GM21390 (cell line): ENCODE results near the gene EYS.
"Not testable (repeated sequence)": the region's sequence is repeated elsewhere in the genome, so short reads cannot be mapped to it uniquely, and the experiment has no call there.

Experiments
- ATAC-seq: cut with Tn5 transposase; IDR thresholded peaks from one replicate; pipeline ENCODE4 v1.9.1; 2021; ENCODE audit not compliant: unreplicated experiment

The EYS gene

GRCh38 chr6:64263778-64264177, 1443.2 kb downstream of the EYS start:
- ATAC-seq, result no peak

DNA sequence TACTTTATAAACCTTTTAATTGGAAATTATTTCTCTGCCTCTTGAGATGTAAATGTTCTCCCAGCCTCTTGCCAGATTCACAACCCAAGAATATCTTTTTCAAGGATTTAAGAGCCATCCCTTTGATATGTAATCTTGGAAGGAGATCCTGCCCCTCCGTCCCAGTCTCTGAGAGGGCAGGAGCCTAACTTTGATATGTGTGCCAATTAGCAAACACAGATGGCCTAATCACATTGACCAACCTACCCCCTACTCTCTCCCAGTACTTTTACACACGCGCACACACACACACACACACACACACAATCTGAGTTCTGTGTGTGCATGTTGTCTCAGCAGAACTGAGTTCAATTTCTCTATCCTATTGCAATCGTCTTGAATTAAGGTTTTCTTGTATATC, 1447.7 kb downstream of the EYS start:
- no peak for ATAC-seq

- no peak for ATAC-seq
Measured at GRCh38 chr6:64258752-64259151, 1448.3 kb downstream of the EYS start.

DNA sequence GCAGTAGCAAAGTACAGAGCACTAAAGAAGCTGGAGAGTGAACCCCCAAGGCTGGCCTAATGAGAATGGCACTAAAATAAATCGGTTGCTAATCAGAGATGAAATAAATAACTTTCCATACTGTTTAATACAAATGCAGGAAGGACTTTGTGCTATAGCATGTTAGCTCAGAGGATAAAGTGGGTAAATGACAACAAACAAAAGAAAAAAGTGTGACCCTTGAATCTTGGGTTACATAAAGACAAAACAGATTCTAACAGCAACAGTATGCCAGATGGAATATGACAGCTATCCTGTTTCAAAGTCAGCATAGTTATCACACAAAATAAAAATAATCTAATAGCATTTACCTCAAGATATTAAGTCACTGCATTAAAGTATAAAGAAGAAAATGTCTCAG, 1448.7 kb downstream of the EYS start:
- ATAC-seq, result no peak

DNA sequence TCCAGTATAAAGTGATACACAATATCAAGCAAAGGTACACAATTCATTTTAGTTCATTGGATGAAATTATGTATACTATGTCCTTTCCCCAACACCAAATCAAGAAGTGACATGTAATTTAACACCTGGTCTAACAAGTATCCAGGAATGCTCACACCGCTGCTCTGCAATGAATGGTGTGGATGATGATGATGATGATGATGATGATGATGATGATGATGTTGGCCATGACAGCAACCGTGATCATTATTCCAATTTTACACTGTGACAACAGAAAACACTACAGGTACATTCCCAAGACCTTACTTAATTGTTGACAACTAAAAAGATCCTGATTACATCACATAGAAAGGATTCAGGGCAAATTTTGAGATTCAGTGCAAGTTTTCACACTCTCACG, 1449.4 kb downstream of the EYS start:
- no peak for ATAC-seq

DNA sequence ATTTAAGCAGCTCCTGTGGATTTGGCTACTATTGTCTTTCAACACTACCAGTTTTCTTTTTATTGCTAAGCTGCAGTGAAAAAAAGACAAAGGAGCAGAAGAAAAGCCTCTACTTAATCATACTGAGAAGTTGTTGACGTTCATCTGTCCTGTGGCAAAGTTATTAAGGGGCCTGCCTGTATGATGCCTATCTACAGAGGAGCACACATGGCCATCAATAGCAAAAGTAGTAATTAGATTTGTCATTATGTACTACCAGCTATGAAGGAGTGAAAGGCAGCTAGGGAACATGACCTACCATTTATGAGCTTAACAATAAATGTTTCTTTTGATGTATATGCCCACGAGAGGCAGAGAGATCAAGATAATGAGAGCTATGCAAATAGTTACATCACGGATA, 1450.5 kb downstream of the EYS start:
- ATAC-seq, result no peak

GRCh38 chr6:64255000-64255399, 1452.0 kb downstream of the EYS start:
- ATAC-seq, result no peak

DNA sequence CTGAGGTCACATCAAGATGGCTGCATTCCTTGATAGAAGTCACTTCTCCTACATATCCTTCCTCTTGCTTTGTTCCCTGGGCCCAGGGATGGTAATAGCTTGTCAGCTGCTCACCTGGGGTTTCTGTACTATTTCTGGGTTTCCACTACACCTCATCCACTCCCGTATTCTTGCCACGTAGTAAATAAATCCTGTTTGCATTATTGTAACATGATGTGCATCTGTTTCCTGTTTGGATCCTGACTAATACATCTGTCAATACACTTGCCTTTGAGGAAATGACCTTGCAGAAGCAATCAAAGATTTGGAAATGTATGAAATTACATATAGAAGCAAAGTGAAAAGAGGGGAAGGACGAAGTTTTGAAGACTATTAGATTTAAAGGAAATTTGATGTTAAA, 1452.5 kb downstream of the EYS start:
- ATAC-seq, result no peak

DNA sequence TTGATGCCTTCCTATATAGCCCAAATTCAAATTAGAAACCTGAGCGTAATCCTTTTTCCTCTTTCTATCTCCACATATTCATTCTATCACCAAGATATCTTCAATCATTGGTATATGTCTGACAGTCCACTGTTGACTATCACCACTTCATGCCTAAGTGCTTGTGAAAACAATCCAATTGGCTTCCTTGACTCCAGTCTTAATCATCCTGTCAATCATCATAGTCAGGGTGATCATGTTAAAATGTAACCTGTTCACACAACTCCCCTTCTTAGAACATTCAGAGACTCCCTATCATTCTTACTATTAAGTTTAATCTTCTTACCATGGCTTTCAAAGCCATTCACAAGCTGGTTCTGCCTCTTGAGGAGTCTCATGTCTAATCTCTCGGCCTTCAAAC, 1454.8 kb downstream of the EYS start:
- ATAC-seq, result no peak

DNA sequence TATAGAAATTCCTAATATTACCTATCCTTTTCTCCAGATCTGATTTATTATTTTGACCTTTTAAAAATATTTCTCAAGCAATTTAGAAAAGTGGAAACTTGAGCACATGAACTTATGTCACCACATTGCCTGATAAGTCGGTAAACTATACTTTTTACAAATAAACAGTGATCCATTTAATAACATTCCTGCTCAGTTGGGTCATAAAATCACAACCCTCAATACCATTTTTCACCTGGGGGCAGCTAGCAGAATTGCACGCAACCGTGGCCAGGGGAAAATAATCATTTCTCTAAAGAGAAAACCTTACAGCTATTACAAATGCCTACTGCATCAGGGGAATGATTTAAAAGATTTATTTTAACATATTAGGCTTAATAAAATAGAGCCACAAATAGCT, 1456.9 kb downstream of the EYS start:
- no peak for ATAC-seq

DNA sequence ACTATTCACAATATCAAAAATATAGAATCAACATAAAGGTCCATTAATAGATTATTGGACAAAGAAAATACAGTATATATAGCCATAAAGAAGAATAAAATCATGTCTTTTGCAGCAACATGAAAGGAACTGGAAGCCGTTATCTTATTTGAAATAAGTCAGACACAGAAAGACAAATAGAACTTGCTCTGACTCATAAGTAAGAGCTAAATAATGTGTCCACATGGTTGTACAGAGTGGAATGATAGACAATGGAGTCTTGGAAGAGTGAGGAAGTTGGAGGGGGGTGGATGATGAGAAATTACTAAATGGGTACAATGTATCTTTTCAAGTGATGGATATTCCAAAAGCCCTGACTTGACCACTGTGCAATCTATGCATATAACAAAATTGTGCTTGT, 1457.9 kb downstream of the EYS start:
- no peak for ATAC-seq

GRCh38 chr6:64243618-64244017, 1463.4 kb downstream of the EYS start:
- ATAC-seq, result no peak

DNA sequence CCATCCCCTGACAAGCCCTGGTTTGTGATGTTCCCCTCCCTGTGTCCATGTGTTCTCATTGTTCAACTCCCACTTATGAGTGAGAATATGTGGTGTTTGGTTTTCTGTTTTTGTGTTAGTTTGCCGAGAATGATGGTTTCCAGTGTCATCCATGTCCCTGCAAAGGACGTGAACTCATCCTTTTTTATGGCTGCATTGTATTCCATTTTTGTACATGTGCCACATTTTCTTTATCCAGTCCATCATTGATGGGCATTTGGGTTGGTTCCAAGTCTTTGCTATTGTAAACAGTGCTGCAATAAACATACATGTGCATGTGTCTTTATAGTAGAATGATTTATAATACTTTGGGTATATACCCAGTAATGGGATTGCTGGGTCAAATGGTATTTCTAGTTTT, 1468.1 kb downstream of the EYS start:
- not testable (repeated sequence) for ATAC-seq

GRCh38 chr6:64238071-64238470, 1469.0 kb downstream of the EYS start:
- ATAC-seq, result no peak

- no peak for ATAC-seq
Measured at GRCh38 chr6:64233746-64234145, 1473.3 kb downstream of the EYS start.

DNA sequence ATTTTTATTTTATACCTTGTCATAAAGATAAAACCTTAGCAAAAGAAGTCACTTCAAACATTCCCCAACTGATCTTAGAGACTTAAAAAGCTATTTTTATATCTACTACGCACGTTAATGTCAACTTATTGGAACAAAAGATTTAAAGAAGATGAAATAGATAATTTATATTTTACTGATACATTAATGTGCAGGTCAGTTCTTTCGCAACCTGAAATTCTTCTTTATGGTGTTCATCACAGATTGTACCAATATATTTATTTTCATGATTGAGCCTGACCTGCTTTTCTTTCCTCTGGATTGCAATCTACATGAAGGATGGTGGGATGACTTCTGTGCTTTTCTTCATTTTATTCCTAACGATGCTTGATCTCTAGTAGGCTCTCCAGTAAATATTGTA, 1475.1 kb downstream of the EYS start:
- no peak for ATAC-seq

DNA sequence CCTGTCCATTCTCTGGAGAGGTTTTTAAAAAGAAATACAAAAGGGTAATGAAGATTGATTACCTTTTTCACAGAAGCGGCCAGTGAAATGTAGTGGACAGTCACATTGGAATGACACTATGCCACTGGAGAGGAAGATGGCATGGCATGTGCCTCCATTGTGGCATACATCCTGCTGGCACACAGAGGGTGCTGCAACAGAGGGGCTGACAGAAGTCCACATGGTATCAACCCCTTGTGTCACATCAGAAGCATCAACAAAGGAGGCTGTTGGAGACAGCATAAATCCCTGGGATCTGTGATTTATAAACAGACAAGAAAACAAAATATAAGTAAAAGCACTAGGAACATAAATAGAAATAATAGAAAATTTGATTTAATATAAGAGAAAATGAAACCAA, 1476.5 kb downstream of the EYS start:
- no peak for ATAC-seq

DNA sequence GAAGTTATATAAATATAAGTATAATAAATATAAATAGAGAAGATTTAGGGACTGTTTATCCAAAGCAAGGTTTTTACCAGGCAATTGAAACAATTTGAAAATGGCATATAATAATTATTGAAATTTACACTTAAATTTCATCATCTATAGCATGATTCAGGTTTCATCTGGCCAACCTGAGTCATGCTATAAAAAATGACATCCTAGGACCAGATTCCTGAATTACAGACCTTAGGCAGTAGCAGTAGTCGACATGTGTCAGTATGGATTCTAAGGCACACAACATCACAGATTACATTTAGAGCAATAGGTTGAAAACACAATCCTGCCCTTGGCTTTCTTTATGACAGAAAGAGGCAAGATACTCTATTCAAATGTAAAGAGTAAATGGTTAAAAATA, 1479.2 kb downstream of the EYS start:
- no peak for ATAC-seq

- ATAC-seq, result no peak
Measured at GRCh38 chr6:64225503-64225902, 1481.5 kb downstream of the EYS start.

- ATAC-seq, result no peak
Measured at GRCh38 chr6:64224819-64225218, 1482.2 kb downstream of the EYS start.

- no peak for ATAC-seq
Measured at GRCh38 chr6:64221776-64222175, 1485.2 kb downstream of the EYS start.

DNA sequence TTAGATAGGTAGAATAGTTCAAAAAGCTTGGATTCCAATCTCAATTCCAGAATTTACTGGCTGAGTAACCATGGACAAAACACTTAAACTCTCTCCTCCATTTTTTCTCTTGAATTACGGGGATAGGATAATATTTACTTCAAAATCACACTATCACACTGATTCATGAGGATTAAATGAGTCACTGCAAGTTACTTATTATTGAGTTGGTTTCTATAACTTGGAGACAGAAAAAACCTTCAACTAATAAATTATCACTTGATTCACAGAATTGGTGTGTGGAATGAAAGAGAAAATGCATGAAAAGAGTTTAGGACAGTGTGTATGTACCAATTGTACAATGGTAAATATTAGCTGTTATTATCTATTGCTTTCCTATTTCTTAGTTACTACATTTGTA, 1486.2 kb downstream of the EYS start:
- ATAC-seq, result no peak

GRCh38 chr6:64217721-64218620, 1489.1 kb downstream of the EYS start:
- peak; percentile 48 for ATAC-seq
